ENCODE measurements around the gene TSPAN4.

Gene TSPAN4

DNA sequence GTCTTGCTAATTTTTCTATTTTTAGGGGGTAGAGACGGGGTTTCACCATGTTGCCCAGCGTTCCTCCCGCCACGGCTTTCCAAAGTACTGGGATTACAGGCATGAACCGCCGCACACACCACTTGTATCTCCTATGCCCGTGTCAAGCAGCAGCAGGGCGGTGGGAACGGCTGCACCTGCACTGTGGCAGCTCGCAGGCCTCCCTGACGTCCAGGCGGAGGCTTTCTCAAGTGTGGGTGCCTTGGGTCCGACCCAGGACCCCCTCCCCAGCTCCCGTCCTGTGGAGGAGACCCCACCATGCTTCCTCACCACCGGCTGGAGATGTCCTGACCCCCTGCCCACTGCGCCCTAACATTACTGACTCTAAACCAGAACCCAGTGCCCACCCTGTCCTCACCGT lies 25.7 kb downstream of the TSPAN4 start:
- DNase-seq, result no peak

- DNase-seq, result no peak
Observed at GRCh38 chr11:868802-869201, 26.1 kb downstream of the TSPAN4 start.

GRCh38 chr11:869399-870126 lies 26.9 kb downstream of the TSPAN4 start:
- DNase-seq, result no peak

DNA sequence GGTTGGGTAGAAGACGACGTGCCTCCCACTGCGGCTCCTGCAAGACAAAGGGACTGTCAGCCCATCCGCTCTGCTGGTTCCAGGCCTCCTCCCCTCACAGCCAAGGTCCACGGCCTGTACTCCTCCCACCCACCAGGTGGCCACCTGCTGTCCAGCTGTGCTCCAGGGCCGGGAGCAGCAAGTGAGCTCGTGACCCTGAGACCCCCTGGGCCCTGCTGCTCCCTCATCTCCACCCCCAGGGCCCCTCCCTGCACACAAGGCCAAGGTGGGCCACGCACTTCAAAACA lies 27.4 kb downstream of the TSPAN4 start:
- DNase-seq, result no peak

DNA sequence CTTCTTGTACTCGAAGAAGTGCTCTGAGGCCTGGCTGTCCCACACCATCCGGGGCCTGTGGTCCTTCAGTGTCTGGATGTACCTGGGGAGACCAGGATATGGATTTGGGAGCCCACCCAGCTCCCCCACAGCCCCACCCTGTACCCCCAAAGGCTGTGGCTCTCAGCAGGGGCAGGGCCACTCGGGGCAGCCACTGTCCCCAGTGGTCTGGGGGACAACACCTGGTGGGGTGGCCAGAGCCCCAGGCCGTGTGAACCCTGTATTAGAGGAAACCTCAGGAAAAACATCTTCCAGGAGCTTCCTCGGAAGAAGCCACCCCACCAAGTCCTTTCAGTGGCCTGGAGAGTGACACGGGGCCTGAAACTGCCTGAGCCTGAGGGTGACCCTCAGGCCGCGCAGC lies 27.8 kb downstream of the TSPAN4 start:
- DNase-seq, result no peak

- no peak for DNase-seq
Observed at GRCh38 chr11:871472-871871, 28.8 kb downstream of the TSPAN4 start.

GRCh38 chr11:872799-873198 lies 30.1 kb downstream of the TSPAN4 start:
- DNase-seq, result no peak

- no peak for DNase-seq
Observed at GRCh38 chr11:873706-874105, 31.1 kb downstream of the TSPAN4 start.

DNA sequence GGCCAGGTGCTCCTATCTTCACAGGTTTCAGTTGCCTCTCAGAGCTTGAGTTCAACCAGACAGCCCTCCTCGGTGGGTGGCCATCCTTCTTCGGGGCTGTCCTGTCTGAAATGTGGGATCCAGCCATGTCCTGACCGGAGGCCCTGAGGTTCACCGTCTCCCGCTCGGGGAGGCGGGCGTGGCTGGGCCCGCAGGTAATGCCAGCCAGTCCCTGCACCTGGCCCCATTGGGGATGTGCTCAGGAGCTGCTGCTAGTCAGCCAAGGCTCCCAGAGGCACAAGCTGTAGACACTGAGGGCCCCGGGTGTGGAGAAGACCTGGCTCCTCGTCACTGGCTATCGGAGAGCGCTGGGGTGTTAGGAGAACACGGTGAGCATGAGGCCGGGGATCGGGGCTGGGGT lies 32.6 kb downstream of the TSPAN4 start:
- DNase-seq, result no peak

GRCh38 chr11:875769-876301 lies 33.2 kb downstream of the TSPAN4 start:
- no peak for DNase-seq

GRCh38 chr11:876545-876944 lies 33.9 kb downstream of the TSPAN4 start:
- DNase-seq, result no peak

- no peak for DNase-seq
Observed at GRCh38 chr11:877565-877964, 34.9 kb downstream of the TSPAN4 start.

DNA sequence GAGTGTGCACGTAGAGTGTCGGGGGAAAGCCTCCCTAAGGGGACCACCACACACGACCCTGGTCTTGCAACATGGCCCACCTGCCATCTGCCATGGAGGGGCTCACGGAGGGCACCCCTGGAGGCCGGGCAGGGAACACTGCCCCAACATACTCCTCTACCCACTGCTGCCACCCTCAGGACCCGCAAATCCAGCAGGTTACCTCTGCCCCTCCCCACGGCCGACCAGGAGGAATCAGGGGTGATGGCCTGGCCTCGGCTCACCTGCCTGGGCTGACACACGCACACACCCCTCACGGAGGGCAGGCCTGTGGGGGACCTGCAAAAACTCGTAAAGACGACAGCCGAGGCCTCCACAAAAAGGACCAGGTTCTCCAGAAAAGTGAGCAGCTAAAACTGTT lies 37.8 kb downstream of the TSPAN4 start:
- no peak for DNase-seq

GRCh38 chr11:882596-882995 lies 39.9 kb downstream of the TSPAN4 start:
- DNase-seq, result no peak

- no peak for DNase-seq
Observed at GRCh38 chr11:883527-883926, 40.9 kb downstream of the TSPAN4 start.

DNA sequence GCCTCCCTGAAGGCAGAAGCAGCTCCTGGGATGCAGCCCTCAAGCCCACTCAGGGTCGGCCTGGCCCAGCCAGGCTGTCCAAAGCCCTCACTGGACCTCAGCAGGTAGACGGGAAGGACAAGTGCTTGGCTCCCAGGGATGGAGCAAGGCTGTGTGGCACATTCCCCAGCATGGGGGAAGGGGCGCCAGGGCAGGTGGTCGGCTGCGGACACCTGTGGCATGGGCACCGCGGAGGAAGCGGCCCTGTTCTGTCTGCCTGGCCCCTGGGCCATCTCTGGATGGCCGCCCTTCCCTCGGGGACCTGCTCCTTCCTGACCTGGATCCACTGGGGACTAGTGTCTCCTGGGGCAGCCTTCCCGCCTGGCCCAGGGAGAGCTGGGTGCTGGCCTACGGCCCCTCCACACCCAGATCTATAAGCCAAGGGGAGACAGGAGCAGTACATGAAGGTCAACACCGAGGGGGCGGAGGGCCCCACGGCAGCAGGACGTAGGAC lies 42.0 kb downstream of the TSPAN4 start:
- DNase-seq, result no peak

- DNase-seq, result no peak
Observed at GRCh38 chr11:886568-886967, 43.9 kb downstream of the TSPAN4 start.

DNA sequence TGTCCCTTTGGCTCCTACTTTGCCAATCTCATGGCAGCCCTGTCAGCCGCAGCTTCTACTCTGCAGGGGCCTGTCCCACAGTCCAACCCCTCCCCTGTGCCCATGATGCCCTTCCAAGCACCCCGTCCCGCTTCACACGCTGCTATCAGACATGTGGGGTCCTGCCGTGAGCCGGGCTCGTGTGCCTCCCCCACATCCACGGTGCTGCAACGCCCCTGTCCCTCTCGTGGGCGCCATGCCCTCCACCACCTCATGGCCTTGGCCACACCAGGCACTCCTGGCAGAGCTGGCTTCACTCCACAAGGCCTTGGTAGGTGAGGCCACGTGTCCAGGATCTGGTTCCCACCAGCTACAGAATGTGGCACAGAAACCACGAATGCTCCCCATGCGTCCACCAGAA lies 44.9 kb downstream of the TSPAN4 start:
- DNase-seq, result no peak

GRCh38 chr11:888310-889212 lies 45.9 kb downstream of the TSPAN4 start:
- no peak for DNase-seq

GRCh38 chr11:889257-889656 lies 46.6 kb downstream of the TSPAN4 start:
- DNase-seq, result no peak

- no peak for DNase-seq
Observed at GRCh38 chr11:889687-890475, 47.2 kb downstream of the TSPAN4 start.

DNA sequence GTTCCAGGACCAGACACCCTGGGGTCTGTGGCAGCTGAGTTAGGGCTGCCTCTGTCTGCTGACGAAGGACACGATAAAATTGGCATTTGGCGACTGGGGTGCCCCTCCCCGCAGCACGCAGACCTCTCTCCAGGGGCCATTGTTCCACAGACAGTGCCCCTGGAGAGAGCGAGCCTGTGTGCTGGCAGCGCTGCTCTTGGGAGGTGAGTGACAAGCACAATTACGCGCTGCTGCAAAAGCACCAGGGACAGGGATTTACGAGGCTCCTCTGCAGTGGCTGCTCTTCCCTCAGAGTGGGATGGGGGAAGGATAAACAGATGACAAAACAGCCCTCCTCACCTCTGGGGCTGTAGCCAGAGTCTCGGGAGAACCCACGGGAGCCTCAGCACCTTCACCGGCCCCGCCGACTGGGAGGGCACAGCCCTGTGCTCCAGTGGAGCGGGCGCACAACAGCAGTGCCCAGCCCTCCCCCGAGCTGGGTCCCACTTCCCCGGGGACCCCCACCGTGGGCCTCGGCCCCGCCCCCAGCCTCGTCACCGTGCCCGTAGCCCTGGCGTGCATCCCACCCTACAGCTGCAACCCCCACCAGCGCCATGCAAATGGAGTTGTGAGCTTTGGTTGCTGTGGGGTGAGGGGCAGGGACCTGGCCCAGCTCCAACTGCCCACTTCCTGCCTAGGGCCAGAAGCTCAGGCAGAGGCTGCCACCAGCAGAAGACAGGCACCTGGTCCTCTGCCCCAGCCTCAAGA lies 48.3 kb downstream of the TSPAN4 start:
- DNase-seq, result no peak

Data from AML-193 (cell line).